COLO829 (cell line): ENCODE measurements around the gene PFDN2.
"Not testable (repeated sequence)": the region's sequence is repeated elsewhere in the genome, so short reads cannot be mapped to it uniquely, and the experiment has no call there.

ENCODE experiments used
- DNase-seq: peaks from one replicate; pipeline ENCODE4 v3.0.0; 2012; ENCODE audit warnings: low spot score

Gene PFDN2

GRCh38 chr1:161080441-161081405 lies 37.1 kb downstream of the PFDN2 start:
- DNase-seq: peak; percentile 44

GRCh38 chr1:161079436-161080110 lies 38.3 kb downstream of the PFDN2 start:
- no peak for DNase-seq

- DNase-seq: no peak
Measured at GRCh38 chr1:161077426-161077825, 40.4 kb downstream of the PFDN2 start.

- no peak for DNase-seq
Measured at GRCh38 chr1:161076410-161076809, 41.4 kb downstream of the PFDN2 start.

GRCh38 chr1:161074676-161075368 lies 43.0 kb downstream of the PFDN2 start:
- no peak for DNase-seq

- no peak for DNase-seq
Measured at GRCh38 chr1:161073474-161074121, 44.2 kb downstream of the PFDN2 start.

GRCh38 chr1:161072751-161073449 lies 44.9 kb downstream of the PFDN2 start:
- DNase-seq: no peak

GRCh38 chr1:161071886-161072371 lies 45.9 kb downstream of the PFDN2 start:
- DNase-seq: no peak

- DNase-seq: no peak
Measured at GRCh38 chr1:161070761-161071160, 47.1 kb downstream of the PFDN2 start.

GRCh38 chr1:161069731-161070270 lies 48.0 kb downstream of the PFDN2 start, which contains the start of gene ARHGAP30:
Gene ARHGAP30, minus strand, starts transcription at chr1:161069891. Its CDS starts 267 bp downstream, at chr1:161069624.
- DNase-seq: no peak

GRCh38 chr1:161069241-161069640 lies 48.6 kb downstream of the PFDN2 start:
- no peak for DNase-seq

- no peak for DNase-seq
Measured at GRCh38 chr1:161068306-161069234, 49.3 kb downstream of the PFDN2 start.

- no peak for DNase-seq
Measured at GRCh38 chr1:161066694-161067093, 51.1 kb downstream of the PFDN2 start.

- not testable (repeated sequence) for DNase-seq
Measured at GRCh38 chr1:161065681-161066080, 52.2 kb downstream of the PFDN2 start.

GRCh38 chr1:161063936-161064335 lies 53.9 kb downstream of the PFDN2 start:
- not testable (repeated sequence) for DNase-seq

- DNase-seq: no peak
Measured at GRCh38 chr1:161061419-161061818, 56.4 kb downstream of the PFDN2 start.

- no peak for DNase-seq
Measured at GRCh38 chr1:161059293-161059692, 58.5 kb downstream of the PFDN2 start.

- DNase-seq: no peak
Measured at GRCh38 chr1:161054805-161055204, 63.0 kb downstream of the PFDN2 start.

- no peak for DNase-seq
Measured at GRCh38 chr1:161054232-161054631, 63.6 kb downstream of the PFDN2 start.

- DNase-seq: no peak
Measured at GRCh38 chr1:161052899-161053298, 64.9 kb downstream of the PFDN2 start.
